HCT116 (cell line): ENCODE results near the gene CTNNA2. TPM values are rescaled to one million over a fixed set of nuclear protein-coding genes. Genes with fewer than 3 reads are reported as not detected.

Source experiments
- ATAC-seq: fragments of 200-7000 bp; cut with Tn5 transposase; 2 replicates; pipeline ENCODE4 v1.9.1; 2020; ENCODE audit warnings: mild to moderate bottlenecking, moderate library complexity
- BruUV-seq: library from RNA; stranded (reverse); fragments of 400-500 nt; replicated peaks from 2 replicates; lab custom pipeline; 2021; lab: Mats Ljungman, UMichigan
- CTCF ChIA-PET: fragments of 300-600 bp; sonication (Branson Sonifier 250); formaldehyde crosslinking; loops from one replicate; lab custom pipeline; 2021; ENCODE audit warnings: antibody characterized with exemption; lab: Charles Lee
- POLR2A ChIA-PET: fragments of 300-600, 350-600 bp; sonication (Branson Sonifier 250); formaldehyde crosslinking; loops from one replicate; lab custom pipeline; 2021; ENCODE audit warnings: antibody characterized with exemption; lab: Charles Lee
- RAD21 ChIA-PET, 2 experiments: fragments of 300-600 bp; sonication (Branson Sonifier 250); formaldehyde crosslinking; loops; one replicate each; lab custom pipeline; 2023; ENCODE audit warnings: low total read pairs in 2 of 2; ENCODE audit not compliant: uncharacterized antibody in 2 of 2, unreplicated experiment in 2 of 2, low non-redundant PET in 1 of 2; lab: Charles Lee
- DNase-seq: peaks from one replicate; pipeline ENCODE4 v3.0.0-alpha.2; 2010; ENCODE audit warnings: low read depth, low spot score
- H2AFZ ChIP-seq: fragments of 200-600 bp; shearing (Covaris generic), sonication (generic); 2 replicates; pipeline ENCODE4 v1.6.1; 2017; ENCODE audit warnings: low read depth, mixed run types, mixed read lengths, antibody characterized with exemption, low read length; ENCODE audit not compliant: poor library complexity, severe bottlenecking
- H3K27ac ChIP-seq: 2 replicates; pipeline ENCODE4 v1.5.1; 2012; ENCODE audit warnings: low read depth, low read length
- H3K27me3 ChIP-seq: fragments of 200-600 bp; sonication (generic); 2 replicates; pipeline ENCODE4 v1.6.1; 2016; ENCODE audit warnings: mixed run types, low read length, mixed read lengths; ENCODE audit not compliant: insufficient read depth
- H3K36me3 ChIP-seq, 2 experiments: fragments of 200-500 bp in 1 of 2; fragments of 200-600 bp in 1 of 2; sonication (Bioruptor generic) in 1 of 2; sonication (generic) in 1 of 2; 2 replicates each; pipeline versions ENCODE4 v1.5.1 to v1.6.1; 2014 to 2016; ENCODE audit warnings: low read length in 2 of 2, inconsistent platforms in 1 of 2, mixed read lengths in 1 of 2, mixed run types in 1 of 2; ENCODE audit not compliant: insufficient read depth in 2 of 2, control insufficient read depth in 1 of 2
- H3K4me1 ChIP-seq, 2 experiments: fragments of 200-600 bp in 1 of 2; sonication (generic) in 1 of 2; 2 replicates each; pipeline versions ENCODE4 v1.5.1 to v1.6.1; 2012 to 2017; ENCODE audit warnings: low read length in 2 of 2, inconsistent platforms in 1 of 2, mild to moderate bottlenecking in 1 of 2, mixed read lengths in 1 of 2, mixed run types in 1 of 2, moderate library complexity in 1 of 2; ENCODE audit not compliant: insufficient read depth in 2 of 2, control insufficient read depth in 1 of 2
- H3K4me2 ChIP-seq: fragments of 200-600 bp; sonication (generic); 2 replicates; pipeline ENCODE4 v1.6.1; 2017; ENCODE audit warnings: mixed run types, low read length, mixed read lengths
- H3K4me3 ChIP-seq, 2 experiments: fragments of 200-600 bp in 1 of 2; sonication (generic) in 1 of 2; replicated peaks in 1 of 2; 2 replicates each; pipeline ENCODE4 v1.5.1; 2011 to 2016; ENCODE audit warnings: low read length in 2 of 2, control low read depth in 1 of 2, low read depth in 1 of 2, mild to moderate bottlenecking in 1 of 2, mixed read lengths in 1 of 2, mixed run types in 1 of 2
- H3K79me2 ChIP-seq: fragments of 200-600 bp; sonication (generic); 2 replicates; pipeline ENCODE4 v1.6.1; 2017; ENCODE audit warnings: mild to moderate bottlenecking, mixed run types, low read length, moderate library complexity, mixed read lengths; ENCODE audit not compliant: insufficient read depth
- H3K9ac ChIP-seq: fragments of 200-600 bp; sonication (generic); 2 replicates; pipeline ENCODE4 v1.6.1; 2016; ENCODE audit warnings: low read length, mixed read lengths
- H3K9me2 ChIP-seq: fragments of 200-600 bp; sonication (generic), shearing (Covaris generic); 2 replicates; pipeline ENCODE4 v1.6.1; 2017; ENCODE audit warnings: mixed run types, mild to moderate bottlenecking, moderate library complexity; ENCODE audit not compliant: insufficient read depth
- H3K9me3 ChIP-seq, 2 experiments: fragments of 200-500 bp in 1 of 2; fragments of 200-600 bp in 1 of 2; sonication (Bioruptor generic) in 1 of 2; sonication (generic) in 1 of 2; 2 replicates each; pipeline ENCODE4 v1.6.1; 2014 to 2017; ENCODE audit warnings: low read length in 2 of 2, mixed read lengths in 2 of 2, inconsistent platforms in 1 of 2, low read depth in 1 of 2, mild to moderate bottlenecking in 1 of 2, mixed run types in 1 of 2, moderate library complexity in 1 of 2; ENCODE audit not compliant: control insufficient read depth in 1 of 2, insufficient read depth in 1 of 2
- H4K20me1 ChIP-seq: fragments of 200-600 bp; sonication (generic), shearing (Covaris generic); 2 replicates; pipeline ENCODE4 v1.6.1; 2017; ENCODE audit warnings: mixed run types, mild to moderate bottlenecking, moderate library complexity; ENCODE audit not compliant: insufficient read depth
- CBX3 ChIP-seq: IDR thresholded peaks from 2 replicates; pipeline ENCODE4 v1.6.1; 2012; ENCODE audit warnings: low read depth
- CEBPB ChIP-seq: IDR thresholded peaks from 2 replicates; pipeline ENCODE4 v1.6.1; 2012; ENCODE audit warnings: low read depth
- CTCF ChIP-seq, 3 experiments: fragments of 200-600 bp in 1 of 3; sonication (generic) in 1 of 3; IDR thresholded peaks in 2 of 3; conservative IDR thresholded peaks in 1 of 3; 2 replicates each; pipeline ENCODE4 v1.5.1; 2012 to 2017; ENCODE audit warnings: low read depth in 2 of 3, low read length in 2 of 3, antibody characterized with exemption in 1 of 3, borderline replicate concordance in 1 of 3, control low read depth in 1 of 3, mild to moderate bottlenecking in 1 of 3, mixed read lengths in 1 of 3, mixed run types in 1 of 3, moderate library complexity in 1 of 3; ENCODE audit not compliant: insufficient read depth in 1 of 3
- EGR1 ChIP-seq: IDR thresholded peaks from 2 replicates; pipeline ENCODE4 v1.6.1; 2012; ENCODE audit warnings: low read depth
- ELF1 ChIP-seq: IDR thresholded peaks from 2 replicates; pipeline ENCODE4 v1.6.1; 2012; ENCODE audit warnings: low read depth, borderline replicate concordance
- EZH2 ChIP-seq: fragments of 200-600 bp; sonication (generic); IDR thresholded peaks from 2 replicates; pipeline ENCODE4 v1.6.1; 2017; ENCODE audit warnings: antibody characterized with exemption, mixed run types
- MAX ChIP-seq: IDR thresholded peaks from 2 replicates; pipeline ENCODE4 v1.6.1; 2012
- POLR2A ChIP-seq: IDR thresholded peaks from 2 replicates; pipeline ENCODE4 v1.7.0; 2011; ENCODE audit warnings: borderline replicate concordance; ENCODE audit not compliant: insufficient read depth, insufficient read length; ENCODE audit errors: extremely low read depth
- POLR2AphosphoS5 ChIP-seq: IDR thresholded peaks from 2 replicates; pipeline ENCODE4 v1.6.1; 2011; ENCODE audit warnings: mild to moderate bottlenecking, low read depth, low read length, moderate library complexity
- RAD21 ChIP-seq: IDR thresholded peaks from 2 replicates; pipeline ENCODE4 v1.6.1; 2012; ENCODE audit warnings: low read depth, mild to moderate bottlenecking
- REST ChIP-seq: IDR thresholded peaks from 2 replicates; pipeline ENCODE4 v1.6.1; 2012; ENCODE audit warnings: low read depth
- SP1 ChIP-seq: IDR thresholded peaks from 2 replicates; pipeline ENCODE4 v1.6.1; 2012; ENCODE audit warnings: low read depth
- TCF7L2 ChIP-seq: IDR thresholded peaks from 2 replicates; pipeline ENCODE4 v1.7.0; 2011; ENCODE audit warnings: borderline replicate concordance, inconsistent platforms; ENCODE audit not compliant: insufficient read depth, insufficient read length; ENCODE audit errors: extremely low read depth
- YY1 ChIP-seq: IDR thresholded peaks from 2 replicates; pipeline ENCODE4 v1.6.1; 2011; ENCODE audit warnings: low read length, low read depth, moderate library complexity, mild to moderate bottlenecking; ENCODE audit not compliant: insufficient replicate concordance; ENCODE audit errors: extremely low read depth
- ZFX ChIP-seq: fragments of 450-650 bp; IDR thresholded peaks from 2 replicates; pipeline ENCODE4 v1.6.1; 2017
- ZNF274 ChIP-seq: fragments of 200-500 bp; sonication (Bioruptor generic); IDR thresholded peaks from 2 replicates; pipeline ENCODE4 v1.6.1; 2014; ENCODE audit warnings: mild to moderate bottlenecking, low read depth, low read length, inconsistent platforms
- intact Hi-C: fragments of 100-400 bp; cut with micrococcal nuclease; formaldehyde crosslinking; loops from 2 replicates; pipeline ENCODE4 v1.10.0; 2022
- total RNA-seq: library from RNA; stranded (reverse); gene quantifications from one replicate; pipeline ENCODE4 v1.2.1, GENCODE V29; 2021; ENCODE audit not compliant: unreplicated experiment

The CTNNA2 gene
- total RNA-seq, 1 experiment from 2014 or later, result not detected

- RAD21 ChIA-PET, result no interaction called here
- Histone ChIP-seq H3K27me3 (no peaks in the 10 kb centered on the region), H3K4me3 (no peak overlapping the region), H3K27ac (no peak overlapping the region), H3K79me2 (no peaks in the 10 kb centered on the region), H3K4me1 (no peaks in the 10 kb centered on the region), H4K20me1 (no peaks in the 10 kb centered on the region), H3K36me3 (no peaks in the 10 kb centered on the region), H2AFZ (no peak overlapping the region), H3K9me2 (no peaks in the 10 kb centered on the region), H3K9ac (no peak overlapping the region), H3K4me2 (no peak overlapping the region), H3K9me3 (peaks cover 8 to 14% of the 10 kb centered on the region in 2 experiments; a peak in 2 of 4 replicates)
- POLR2A ChIA-PET, result no interaction called here
- no TSS peak for BruUV-seq
- ATAC-seq, result no peak
- intact Hi-C loops, result no loop called here
- DNase-seq, result no peak
- CTCF ChIA-PET, result no interaction called here
- no peak for TF ChIP-seq ELF1
- TF ChIP-seq EZH2, result no peak
- TF ChIP-seq EGR1, result no peak
- TF ChIP-seq ZFX, result no peak
- no peak for TF ChIP-seq CTCF (IDR thresholded peaks at IDR 0.05 in 2 of 3, conservative IDR thresholded peaks at IDR 0.05 in 1 of 3; ENCODE audit: borderline replicate concordance in 1 of 3, insufficient read depth in 1 of 3, low read depth in 2 of 3, low read length in 2 of 3)
- no peak for TF ChIP-seq YY1
These were observed 407.7 kb downstream of the CTNNA2 start for GRCh38 chr2:79920512-79921076.

GRCh38 chr2:79929624-79930023, 416.8 kb downstream of the CTNNA2 start:
- ChIA-PET POLR2A (no interaction called here), CTCF (no interaction called here), RAD21 (no interaction called here)
- Histone ChIP-seq H4K20me1 (no peaks in the 10 kb centered on the region), H3K79me2 (no peaks in the 10 kb centered on the region), H3K4me3 (no peak overlapping the region), H3K27me3 (no peaks in the 10 kb centered on the region), H3K9me3 (peaks cover 7 to 10% of the 10 kb centered on the region in 2 experiments; a peak in 2 of 4 replicates), H3K4me1 (no peaks in the 10 kb centered on the region), H2AFZ (no peak overlapping the region), H3K9me2 (no peaks in the 10 kb centered on the region), H3K27ac (no peak overlapping the region), H3K4me2 (no peak overlapping the region), H3K36me3 (no peaks in the 10 kb centered on the region), H3K9ac (no peak overlapping the region)
- DNase-seq, result no peak
- intact Hi-C loops, result no loop called here
- ATAC-seq, result no peak
- BruUV-seq, result no TSS peak
- TF ChIP-seq TCF7L2 (no peak), CEBPB (no peak), ZNF274 (no peak), SP1 (no peak), CBX3 (no peak), MAX (no peak), RAD21 (no peak), EGR1 (no peak), POLR2A (no peak), POLR2AphosphoS5 (no peak), REST (no peak), EZH2 (no peak)
